HG03159 (cell line): ENCODE measurements around the gene SFRP2.
A peak's percentile ranks its signal among the peaks of the same experiment; 100 is the strongest.

Experiments used
- ATAC-seq: cut with Tn5 transposase; IDR thresholded peaks from one replicate; pipeline ENCODE4 v1.9.1; 2021; ENCODE audit warnings: mild to moderate bottlenecking, moderate library complexity; ENCODE audit not compliant: unreplicated experiment

The SFRP2 gene

DNA sequence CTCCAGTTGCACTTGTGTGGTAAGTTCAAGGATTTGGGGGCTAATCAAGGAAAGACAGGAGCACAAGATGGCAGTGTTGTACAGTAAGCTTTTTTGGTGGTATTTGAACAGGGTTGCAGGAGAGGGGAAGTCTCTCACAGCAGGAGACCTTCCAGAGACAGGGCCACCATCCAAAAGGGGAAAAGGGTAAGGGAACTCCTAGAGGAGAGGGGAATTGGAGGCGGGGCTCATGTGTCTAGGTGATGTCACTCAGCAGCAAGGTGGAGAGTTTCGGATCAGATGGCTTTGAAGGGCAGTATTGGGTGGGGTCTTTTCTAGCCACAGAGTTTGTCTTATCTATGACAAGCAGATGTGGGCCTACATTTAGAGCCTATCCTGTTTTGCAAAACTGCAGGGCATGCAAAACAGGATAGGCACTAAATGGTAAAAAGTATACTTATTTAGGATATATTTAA, 15.6 kb downstream of the SFRP2 start:
- ATAC-seq, result no peak

DNA sequence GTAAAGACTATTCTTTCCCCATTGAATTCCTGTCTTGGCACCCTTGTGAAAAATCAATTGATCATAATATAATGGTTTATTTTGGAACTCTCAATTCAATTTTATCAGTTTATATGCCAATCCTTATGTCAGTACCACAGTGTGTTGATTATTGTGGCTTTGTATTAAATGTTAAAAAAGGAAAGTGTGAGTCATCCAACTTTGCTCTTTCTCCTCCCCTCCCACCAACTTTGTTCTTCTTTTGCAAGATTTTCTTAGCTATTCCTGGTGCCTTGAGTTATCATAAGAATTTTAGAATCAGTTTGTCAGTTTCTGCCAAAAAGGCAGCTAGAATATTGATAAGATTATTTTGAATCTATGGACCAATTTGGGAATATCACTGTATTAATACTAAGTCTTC, 17.8 kb downstream of the SFRP2 start:
- ATAC-seq, result no peak

DNA sequence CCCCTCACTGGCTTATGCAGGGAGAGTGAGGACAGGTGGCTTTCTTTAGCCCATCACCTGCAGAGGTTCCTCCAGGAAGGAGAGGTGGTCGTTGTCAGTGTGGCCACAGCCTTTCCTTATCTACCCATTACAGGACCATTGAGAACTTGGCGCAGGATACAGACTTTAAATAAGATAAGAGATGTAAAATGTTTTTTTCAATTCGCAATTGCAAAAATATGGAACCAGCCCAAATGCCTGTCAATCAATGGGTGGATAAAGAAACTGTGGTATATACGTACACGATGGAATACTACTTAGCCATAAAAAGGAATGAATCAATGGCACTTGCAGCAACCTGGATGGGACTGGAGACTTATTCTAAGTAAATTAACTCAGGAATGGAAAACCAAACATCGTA, 22.1 kb downstream of the SFRP2 start:
- ATAC-seq, result no peak

DNA sequence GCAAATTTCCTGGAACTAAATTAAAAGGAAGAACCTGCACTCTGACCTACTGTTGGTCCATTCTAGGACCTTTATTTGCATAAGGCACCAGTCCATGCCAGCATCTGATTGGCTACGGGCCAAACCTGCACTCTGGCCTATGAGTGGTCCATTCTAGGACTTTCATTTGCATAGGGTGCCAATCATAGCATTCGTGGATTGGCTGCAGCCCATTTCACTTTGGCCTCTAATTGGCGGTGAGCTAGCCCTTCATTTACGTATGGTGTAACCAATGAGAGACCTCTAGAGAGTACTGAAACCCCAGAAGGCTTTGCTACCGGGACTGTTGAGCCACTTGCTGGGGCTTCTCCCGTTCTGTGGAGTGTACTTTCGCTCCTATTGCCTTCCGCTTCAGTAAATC, 23.0 kb downstream of the SFRP2 start:
- no peak for ATAC-seq

DNA sequence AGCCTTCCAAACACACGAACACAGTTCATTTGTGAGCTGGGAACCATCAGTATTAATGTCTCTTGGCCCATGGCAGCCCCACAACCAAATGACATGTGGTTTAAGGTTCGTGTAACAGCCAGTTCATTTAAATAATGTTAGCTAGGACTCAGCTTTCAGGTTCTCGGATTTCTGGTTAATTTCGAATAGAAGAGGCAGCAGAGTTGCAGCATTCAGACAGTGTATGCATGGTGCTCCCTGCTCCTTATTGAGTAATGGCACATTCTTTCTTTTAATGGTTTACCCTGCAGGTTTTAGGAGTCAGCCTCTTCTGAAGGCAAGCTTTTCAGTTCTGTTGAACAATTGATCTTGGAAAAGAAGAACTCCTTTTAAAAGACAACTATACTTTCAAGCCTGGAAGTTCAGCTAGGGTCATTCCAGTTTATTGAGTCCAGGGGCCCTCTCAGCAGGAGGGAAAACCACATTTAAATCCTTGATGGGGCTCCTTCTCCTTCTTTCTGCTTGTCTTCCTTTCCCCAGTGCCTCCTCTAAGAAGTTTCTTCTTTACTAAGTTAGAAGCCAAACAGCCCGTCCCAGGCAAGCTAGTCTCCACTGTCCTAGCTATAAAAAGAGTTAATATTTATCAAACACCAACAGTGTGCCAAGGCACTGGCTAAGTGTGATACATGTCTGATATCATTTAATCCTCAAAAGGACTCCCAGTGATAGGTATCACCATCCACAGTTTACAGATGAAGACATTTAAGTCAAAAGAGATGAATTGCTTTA, 24.1 kb downstream of the SFRP2 start:
- ATAC-seq, result no peak

DNA sequence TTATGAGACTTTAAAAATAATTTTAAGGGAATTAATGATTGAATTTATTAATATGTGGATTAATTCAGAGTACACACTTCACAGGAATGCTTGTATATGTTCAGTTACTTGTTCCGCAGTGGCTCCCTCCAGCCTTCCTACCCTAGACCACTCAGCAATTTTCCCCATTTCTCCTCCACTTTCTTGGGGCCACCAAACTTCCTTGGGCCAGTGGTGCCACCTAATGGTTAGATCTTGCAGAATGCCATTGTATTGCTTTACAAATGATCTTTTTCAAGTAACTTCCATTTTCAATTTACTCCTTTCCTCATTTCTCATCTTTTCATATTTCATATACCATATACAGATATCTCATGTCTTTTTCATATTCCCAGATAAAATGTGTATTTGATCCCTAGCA, 25.5 kb downstream of the SFRP2 start:
- no peak for ATAC-seq

DNA sequence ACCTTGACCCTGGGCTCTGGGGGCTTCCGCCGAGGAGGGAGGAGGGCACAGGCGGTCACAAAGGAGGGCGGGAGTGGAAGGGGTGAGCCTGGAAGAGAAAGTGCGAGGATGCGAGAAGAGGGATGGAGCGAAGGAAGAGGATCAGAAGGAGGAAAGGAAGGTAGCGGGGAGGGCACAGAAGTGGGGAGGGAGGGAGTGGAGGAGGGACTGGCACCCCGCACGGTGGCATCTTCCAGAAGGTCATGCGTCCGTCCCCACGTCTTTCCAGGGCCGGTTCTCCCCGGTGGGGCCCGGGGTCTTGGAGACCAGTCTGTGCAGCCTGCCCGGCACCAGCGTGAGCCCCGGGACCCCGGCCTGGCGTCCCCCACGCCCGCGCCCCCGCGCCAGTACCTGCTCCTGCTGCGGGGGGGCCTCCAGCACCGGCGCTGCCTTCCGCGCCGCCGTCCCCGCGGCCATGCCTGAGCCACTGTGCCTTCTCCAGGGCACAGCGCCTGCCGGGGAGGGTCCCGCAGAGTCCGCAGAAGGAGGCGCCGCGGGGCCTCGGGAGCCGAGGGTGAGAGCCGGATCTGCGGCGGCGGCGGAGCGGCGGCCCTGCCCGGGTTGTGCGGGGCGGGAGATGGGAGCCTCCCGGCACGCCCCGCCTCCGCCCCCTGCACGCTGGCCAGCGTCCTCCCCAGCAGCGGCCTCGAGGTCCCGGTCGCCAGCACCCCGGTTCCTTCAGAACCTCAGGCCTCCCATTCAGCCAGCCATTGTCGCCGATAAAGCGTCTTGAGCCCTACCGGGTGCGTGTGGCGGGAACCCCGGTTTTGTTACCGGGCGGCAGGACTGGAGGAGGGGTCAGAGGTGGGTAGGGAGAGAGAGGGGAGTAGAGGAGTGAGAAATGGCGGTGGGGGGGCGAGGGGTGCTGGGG, 29.2 kb downstream of the SFRP2 start, which contains the start of gene RNF175:
RNF175 (minus strand) TSS at position 618 of the 910 bp plus-strand sequence; CDS start at position 456, 162 bp downstream.
- ATAC-seq, result no peak

DNA sequence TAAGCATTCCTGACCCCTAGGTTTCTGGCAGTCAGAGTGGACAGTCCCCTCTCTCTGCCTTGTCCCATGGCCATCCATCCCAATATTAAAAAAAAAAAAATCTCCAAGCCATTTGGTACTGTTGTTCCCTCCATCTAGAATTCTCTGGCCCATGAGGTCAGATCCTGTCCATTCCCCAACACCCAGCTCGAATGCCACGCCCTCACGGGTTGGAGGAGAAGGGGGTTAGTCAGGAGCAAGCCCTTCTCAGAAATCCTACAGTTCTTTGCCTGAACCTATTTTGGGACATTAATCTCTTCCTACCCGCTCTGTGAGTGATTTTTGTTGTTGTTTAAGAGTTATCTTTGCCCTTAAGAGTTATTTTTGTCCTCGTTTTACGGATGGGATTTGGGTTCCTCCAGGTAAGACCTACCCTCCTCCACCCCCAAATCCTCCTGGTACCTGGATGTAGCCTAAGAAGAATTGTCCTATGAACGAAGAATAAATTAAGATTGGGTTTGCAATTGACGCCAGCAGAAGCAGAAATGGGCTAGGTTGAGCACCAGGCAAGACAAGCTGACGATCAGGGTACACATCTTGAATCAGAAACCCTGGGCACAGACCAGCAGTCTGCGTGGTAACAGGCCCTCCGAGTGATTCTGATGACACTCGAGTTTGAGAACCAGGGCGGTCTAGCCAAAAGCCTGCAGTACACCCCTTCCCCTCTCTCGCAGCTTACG, 30.0 kb downstream of the SFRP2 start:
- ATAC-seq, result no peak

DNA sequence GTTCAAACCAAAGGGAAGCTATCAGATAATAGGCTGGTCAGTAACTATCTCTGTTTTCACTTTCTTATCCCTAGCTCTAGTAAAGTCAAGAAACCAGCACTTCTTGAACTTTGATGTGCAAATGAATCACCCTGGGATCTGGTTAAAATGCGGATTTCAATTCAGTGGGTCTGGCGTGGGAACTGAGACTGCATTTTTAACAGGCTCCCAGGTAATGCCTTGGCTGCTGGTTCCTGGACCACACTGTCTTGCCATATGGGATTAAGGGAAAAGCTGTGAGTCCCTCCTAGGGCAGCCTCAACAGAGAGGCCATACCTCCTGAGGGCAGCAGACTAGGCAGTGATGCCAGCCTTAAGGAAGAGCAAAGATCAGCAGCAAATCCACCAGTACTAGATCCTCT, 30.7 kb downstream of the SFRP2 start:
- ATAC-seq, result no peak

DNA sequence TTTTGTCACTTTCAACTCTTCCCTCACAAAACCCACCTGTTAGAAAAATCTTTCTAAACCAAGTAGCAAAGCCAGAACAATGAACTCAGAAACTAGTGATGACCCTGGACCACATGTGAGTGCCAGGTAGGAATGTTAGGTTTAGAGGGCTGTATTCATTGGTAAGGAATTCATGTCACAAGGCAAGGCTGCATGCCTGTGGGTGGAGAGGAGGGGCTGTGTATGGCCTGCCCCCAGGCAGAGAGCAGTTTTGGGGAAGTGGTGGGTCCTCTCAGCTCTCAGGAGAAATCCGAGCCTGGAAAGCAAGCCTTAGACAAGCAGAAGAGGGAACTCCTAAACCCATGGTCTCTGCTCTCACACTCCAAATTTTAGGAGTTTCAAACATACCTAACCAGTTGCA, 31.5 kb downstream of the SFRP2 start:
- ATAC-seq, result no peak

DNA sequence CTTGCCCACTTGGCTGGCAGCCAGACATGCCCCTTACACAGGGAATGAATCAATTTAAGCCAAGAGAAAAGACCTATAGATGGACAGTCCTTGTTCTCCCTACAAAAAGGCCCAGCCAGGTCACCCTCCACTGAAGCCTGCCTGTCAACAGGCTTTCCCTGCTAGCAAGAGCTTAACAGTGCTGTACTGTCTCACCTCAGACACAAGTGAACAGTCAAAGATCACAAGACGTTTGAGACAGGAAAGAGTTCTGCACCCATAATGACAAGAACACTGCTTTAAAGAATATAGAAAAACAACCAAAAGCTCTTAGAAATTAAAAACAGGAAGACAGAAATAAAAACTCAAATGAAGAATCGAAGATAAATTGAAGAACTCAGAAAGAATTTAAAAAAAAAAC, 33.7 kb downstream of the SFRP2 start:
- ATAC-seq, result no peak

DNA sequence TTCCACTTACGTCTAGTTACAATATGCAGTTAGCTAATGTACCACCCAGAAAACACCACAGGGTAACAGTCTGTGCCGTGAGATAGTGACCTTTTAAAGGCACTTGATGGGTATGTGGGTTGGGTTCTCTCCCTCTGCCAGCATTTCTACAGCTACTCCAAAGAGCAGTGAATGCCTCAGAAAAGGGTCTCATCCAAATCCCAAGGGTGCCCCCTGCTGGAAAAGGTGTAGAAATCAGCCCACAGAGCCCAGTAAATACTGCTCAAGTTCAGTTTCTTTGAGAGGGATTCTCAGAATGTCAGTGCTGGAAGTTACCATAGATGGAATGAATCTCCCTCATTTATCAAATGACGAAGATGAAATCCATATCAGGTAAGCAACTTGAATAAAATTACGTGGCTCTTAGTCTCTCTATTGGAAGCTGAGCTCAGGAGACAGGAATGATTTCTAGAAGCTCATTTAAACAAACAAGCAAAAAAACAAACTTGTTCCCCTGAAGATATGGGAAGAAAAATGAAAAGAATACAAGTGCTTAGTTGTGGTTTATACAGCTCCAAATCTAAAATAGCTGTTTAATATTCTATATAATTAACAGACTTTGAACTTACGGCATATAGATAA, 38.6 kb downstream of the SFRP2 start:
- peak; percentile 88 for ATAC-seq

DNA sequence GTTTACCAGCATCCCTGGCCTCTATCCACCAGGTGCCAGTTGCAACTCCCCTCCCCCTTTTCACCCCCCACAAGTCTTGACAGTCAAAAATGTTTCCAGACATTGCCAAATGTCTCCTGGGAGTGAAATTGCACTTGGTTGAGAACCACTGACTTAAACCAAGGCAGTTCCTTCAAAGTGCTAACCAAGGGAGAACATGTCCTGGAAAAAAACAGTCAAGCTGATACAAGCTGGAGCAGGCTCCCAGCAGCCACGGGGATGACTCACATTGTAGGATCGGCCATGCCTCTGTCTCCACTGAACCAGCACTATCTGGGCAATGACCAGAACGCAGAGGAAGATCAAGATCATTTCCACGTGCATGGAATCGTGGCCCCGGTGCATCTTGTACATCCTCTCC, 40.5 kb downstream of the SFRP2 start:
- no peak for ATAC-seq

DNA sequence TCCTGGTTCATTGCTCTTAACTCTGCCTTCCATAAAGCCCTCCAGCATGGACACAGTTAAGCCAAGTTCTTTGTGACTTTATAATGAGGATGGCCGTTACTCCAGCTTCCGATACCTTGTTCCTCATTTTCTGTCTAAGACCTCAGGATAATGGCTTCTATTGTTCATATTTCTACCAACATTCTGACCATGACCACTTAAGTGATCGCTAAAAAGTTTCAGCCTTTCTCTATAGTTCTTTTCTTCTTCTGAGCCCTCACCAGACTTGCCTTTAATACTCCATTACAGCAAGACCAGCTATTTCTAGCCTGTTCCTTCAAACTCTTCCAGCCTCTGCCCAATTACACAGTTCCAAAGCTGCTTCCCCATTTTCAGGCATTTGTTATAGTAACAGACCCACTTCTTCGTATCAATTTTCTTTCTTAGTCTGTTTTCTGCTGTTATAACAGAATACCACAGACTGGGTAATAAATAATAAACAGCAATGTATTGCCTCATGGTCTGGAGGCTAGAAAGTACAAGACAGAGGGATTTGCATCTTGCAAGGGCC, 41.4 kb downstream of the SFRP2 start:
- ATAC-seq, result no peak

DNA sequence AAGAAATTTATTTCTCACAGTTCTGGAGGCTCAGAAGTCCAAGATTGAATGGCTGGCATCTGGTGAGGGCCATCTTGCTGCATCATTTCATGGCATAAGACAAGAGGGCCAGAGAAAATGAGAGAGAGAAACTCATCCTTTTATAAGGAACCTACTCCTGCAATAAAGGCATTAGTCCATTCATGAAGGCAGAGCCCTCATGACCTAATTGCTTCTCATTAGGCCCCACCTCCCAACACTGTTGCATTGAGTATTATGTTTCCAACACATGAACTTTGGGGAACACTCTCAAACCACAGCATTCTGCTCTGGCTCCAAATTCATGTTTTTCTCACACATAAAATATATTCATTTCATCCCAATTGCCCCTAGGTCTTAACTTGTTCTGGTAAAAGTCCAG, 43.2 kb downstream of the SFRP2 start:
- no peak for ATAC-seq

DNA sequence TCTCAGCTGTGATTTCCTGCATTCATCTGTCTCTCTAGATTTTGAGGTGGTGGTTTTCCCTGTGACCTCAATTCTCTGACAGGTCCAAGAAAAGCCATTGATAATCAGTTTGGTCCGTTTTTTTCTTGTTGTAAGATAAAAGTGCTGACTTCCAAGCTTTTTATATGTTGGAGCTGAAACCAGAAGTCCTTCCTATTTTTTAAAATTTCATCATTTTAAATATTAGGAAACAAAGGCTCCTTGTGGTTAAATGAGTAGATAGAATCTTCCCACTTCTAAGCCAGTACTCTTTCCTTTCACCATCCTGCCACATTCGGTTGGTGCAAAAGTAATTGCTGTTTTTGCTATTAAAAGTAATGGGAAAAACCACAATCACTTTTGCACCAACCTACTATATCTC, 47.3 kb downstream of the SFRP2 start:
- no peak for ATAC-seq

DNA sequence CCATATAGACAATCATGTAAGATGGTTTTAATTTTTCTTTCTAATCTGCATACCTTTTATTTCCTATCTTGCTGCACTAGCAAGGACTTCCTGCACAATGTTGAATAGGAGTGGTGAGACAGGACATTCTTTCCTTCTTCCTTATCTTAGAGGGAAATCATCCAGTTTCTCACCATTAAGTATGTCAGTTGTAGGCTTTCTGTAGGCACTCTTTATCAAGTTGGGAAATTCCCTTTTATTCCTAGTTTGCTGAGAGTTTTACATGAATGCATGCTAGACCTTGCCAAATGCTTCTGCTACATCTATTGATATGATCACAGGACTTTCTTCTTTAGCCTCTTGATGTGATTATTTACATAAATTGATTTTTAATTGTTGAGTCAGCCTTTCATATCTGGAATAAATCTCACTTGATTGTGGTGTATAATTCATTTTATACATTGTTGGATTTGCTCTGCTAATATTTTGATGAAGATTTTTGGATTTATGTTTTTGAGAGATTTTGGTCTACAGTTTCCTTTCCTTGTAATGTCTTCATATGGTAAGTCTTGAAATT, 52.9 kb downstream of the SFRP2 start:
- no peak for ATAC-seq

DNA sequence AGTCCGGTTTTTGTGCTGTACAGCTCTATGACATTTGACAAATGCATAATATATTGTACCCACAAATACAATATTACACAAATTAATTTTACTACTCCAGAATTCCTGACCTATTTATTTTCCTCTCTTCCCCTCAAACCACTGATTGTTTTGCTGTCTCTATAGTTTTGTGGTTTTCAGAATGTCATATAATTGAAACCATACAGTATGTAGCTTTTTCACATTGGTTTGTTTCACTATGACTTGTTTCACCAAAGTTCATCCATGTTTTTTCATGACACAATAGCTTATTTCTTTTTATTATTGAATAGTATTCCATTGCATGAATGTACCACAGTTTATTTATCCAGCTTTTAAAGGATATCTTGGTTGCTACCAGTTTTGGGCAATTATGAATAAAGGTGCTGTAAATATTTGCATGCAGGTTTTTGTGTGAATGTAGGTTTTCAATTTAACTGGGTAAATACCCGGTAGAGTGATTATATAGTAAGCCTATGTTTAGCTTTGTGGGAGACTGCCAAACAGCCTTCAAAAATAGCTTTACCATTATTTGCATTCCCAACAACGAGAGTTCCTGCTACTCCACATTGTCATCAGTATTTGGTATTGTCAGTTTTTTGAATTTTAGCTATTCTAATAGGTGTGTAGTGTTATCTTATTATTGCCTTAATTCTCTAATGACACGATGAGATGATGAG, 55.0 kb downstream of the SFRP2 start:
- peak; percentile 82 for ATAC-seq

DNA sequence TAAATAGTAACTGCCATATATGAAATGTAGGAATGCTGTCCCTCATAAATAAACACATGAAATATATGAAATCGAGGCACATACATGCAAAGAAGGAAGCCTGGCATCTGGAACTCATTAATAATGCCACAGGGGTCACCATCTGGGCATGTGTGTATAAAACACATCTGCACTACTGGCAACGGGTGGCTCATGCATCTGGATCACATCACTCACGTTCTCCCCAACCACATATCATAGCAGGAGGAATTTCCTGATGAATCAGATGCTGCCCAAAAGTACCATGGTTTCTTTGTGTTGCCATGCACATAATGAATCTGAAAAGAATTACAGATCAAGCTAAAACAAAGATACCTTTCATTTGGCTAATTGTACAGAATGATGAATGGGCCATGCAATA, 57.6 kb downstream of the SFRP2 start:
- ATAC-seq, result no peak
